ENCODE measurements around the gene HMCN2.
A peak's percentile ranks its signal among the peaks of the same experiment; 100 is the strongest.

HMCN2 gene

DNA sequence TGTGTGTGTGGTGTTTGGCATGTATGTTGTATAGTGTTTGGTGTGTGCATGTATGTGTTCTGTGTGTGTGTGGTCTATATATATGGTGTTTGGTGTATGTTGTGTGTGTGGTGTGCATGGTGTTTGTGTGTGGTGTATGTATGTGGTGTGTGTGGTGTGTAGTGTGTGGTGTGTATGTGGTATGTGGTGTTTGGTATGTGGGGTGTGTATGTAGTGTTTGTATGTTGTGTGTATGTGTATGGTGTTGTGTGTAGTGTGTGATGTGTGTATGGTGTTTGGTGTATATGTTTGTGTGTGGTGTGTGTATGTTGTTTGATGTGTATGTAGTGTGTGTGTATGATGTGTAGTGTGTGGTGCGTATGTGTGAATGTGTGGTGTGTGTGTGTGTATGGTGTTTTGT lies 78.8 kb downstream of the HMCN2 start:
- Histone ChIP-seq H3K4me2 (peak overlapping the region in 1 of 11 experiments; percentile 42; a peak in 1 of 22 replicates), H4K20me1 (peaks cover 0 to 4% (median 0%) of the 10 kb centered on the region in 11 experiments; a peak in 3 of 22 replicates), H3K36me3 (no peaks in the 10 kb centered on the region), H3K4me3 (no peak overlapping the region), H3K27me3 (no peaks in the 10 kb centered on the region; a peak in 1 of 22 replicates), H3K9me3 (replicated peaks in 1 of 11) (no peaks in the 10 kb centered on the region), H3K4me1 (peaks cover 5 to 35% (median 20%) of the 10 kb centered on the region in 10 experiments; a peak in 18 of 20 replicates), H3K9ac (no peak overlapping the region), H3K27ac (no peak overlapping the region)
- TF ChIP-seq Cebpa-rat (IDR thresholded peaks at IDR 0.05): no peak

DNA sequence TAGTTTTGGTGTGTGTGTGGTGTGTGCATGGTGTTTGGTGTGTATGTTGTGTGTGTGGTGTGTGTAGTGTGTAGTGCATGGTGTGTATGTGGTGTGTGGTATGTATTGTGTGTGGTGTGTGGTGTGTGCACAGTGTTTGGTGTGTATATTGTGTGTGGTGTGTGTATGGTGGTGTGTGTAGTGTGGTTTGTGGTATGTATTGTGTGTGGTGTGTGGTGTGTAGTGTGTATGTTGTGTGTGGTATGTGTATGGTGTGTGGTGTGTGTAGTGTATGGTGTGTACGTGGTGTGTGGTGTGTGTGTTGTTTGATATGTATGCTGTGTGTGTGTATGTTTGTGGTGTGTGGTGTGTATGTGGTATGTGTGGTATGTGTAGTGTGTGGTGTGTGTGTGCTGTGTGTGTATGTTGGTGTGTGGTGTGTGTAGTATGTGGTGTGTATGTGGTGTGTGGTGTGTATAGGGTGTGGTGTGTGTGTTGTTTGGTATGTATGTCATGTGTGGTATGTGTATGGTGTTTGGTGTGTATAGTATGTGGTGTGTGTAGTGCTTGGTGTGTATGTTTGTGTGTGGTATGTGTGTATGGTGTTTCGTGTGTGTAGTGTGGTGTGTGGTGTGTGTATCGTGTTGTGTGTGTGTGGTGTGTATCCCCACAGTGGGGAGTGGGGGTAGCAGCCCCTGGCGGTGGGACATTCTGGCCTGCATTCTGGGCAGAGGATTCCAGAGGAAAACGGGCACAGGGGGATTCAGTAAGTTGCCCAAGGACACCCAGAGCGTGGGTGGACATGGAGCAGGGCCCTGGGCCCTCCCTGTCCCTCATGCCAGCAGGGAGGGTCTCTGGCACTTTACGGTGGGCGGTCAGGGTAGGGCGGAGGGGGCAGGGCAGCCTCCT lies 79.7 kb downstream of the HMCN2 start:
- no peaks in the 10 kb centered on the region; a peak in 1 of 22 replicates for H3K27me3 ChIP-seq
- peaks cover 5 to 28% (median 12%) of the 10 kb centered on the region in 10 experiments; a peak in 18 of 20 replicates for H3K4me1 ChIP-seq
- H4K20me1 ChIP-seq: peaks cover 0 to 4% (median 0%) of the 10 kb centered on the region in 11 experiments; a peak in 3 of 22 replicates

GRCh38 chr9:130345897-130346385 lies 80.4 kb downstream of the HMCN2 start:
- Histone ChIP-seq H3K9me3 (replicated peaks in 1 of 11) (no peaks in the 10 kb centered on the region), H3K4me2 (no peak overlapping the region), H4K20me1 (peaks cover 0 to 4% (median 0%) of the 10 kb centered on the region in 11 experiments; a peak in 3 of 22 replicates), H3K4me1 (peaks cover 5 to 26% (median 8%) of the 10 kb centered on the region in 10 experiments; a peak in 18 of 20 replicates), H3K27ac (no peak overlapping the region), H3K9ac (no peak overlapping the region), H3K36me3 (no peaks in the 10 kb centered on the region), H3K27me3 (no peaks in the 10 kb centered on the region; a peak in 1 of 22 replicates), H3K4me3 (no peak overlapping the region)
- no peak for TF ChIP-seq Cebpa-rat (IDR thresholded peaks at IDR 0.05)

More for the DNA sequence above, 79.7 kb downstream of the HMCN2 start:
- Histone ChIP-seq H3K9me3 (replicated peaks in 1 of 11) (no peaks in the 10 kb centered on the region), H3K27ac (no peak overlapping the region), H3K4me3 (no peak overlapping the region), H3K9ac (no peak overlapping the region), H3K36me3 (no peaks in the 10 kb centered on the region), H3K4me2 (no peak overlapping the region)
- TF ChIP-seq Cebpa-rat (IDR thresholded peaks at IDR 0.05): no peak

GRCh38 chr9:130346431-130346830 lies 80.9 kb downstream of the HMCN2 start:
- H3K4me2 ChIP-seq: no peak overlapping the region
- H3K4me1 ChIP-seq: peaks cover 5 to 26% (median 8%) of the 10 kb centered on the region in 10 experiments; a peak in 18 of 20 replicates
- H3K27me3 ChIP-seq: no peaks in the 10 kb centered on the region
- H3K4me3 ChIP-seq: no peak overlapping the region
- no peaks in the 10 kb centered on the region; a peak in 2 of 22 replicates for H4K20me1 ChIP-seq
- no peak overlapping the region for H3K27ac ChIP-seq
- TF ChIP-seq Cebpa-rat (IDR thresholded peaks at IDR 0.05): no peak
- no peaks in the 10 kb centered on the region for H3K36me3 ChIP-seq
- H3K9me3 ChIP-seq (replicated peaks in 1 of 11): no peaks in the 10 kb centered on the region
- H3K9ac ChIP-seq: no peak overlapping the region

- no peaks in the 10 kb centered on the region; a peak in 2 of 22 replicates for H4K20me1 ChIP-seq
- no peaks in the 10 kb centered on the region for H3K27me3 ChIP-seq
- no peak overlapping the region for H3K4me2 ChIP-seq
- no peak for TF ChIP-seq Cebpa-rat (IDR thresholded peaks at IDR 0.05)
- H3K27ac ChIP-seq: no peak overlapping the region
- peaks cover 5 to 27% (median 10%) of the 10 kb centered on the region in 10 experiments; a peak in 19 of 20 replicates for H3K4me1 ChIP-seq
- no peaks in the 10 kb centered on the region for H3K9me3 ChIP-seq (replicated peaks in 1 of 11)
- H3K9ac ChIP-seq: no peak overlapping the region
- no peak overlapping the region for H3K4me3 ChIP-seq
- H3K36me3 ChIP-seq: no peaks in the 10 kb centered on the region
These were observed 81.5 kb downstream of the HMCN2 start for GRCh38 chr9:130347036-130347435.

DNA sequence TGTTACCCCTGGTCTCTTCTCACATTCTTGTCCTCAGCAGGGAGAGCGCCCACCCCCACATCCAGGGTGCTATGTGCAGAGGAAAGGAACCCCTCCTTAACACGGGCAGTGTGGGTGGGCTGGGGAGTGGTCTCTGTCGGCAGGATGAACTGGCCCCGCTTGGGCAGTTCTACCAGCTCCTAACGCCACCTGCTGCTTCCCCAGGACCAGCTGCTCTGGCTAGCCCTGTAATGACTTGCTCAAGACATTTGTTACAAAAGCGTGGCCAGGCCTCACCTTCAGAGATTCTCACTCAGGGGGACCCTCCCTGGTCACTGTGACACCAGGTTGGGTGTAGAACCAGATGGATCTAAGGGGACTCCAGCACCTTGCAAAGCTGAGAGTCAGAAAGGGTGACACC lies 82.4 kb downstream of the HMCN2 start:
- Histone ChIP-seq H4K20me1 (no peaks in the 10 kb centered on the region; a peak in 2 of 22 replicates), H3K27ac (no peak overlapping the region), H3K9me3 (replicated peaks in 1 of 11) (no peaks in the 10 kb centered on the region), H3K4me2 (no peak overlapping the region), H3K27me3 (no peaks in the 10 kb centered on the region), H3K36me3 (no peaks in the 10 kb centered on the region), H3K4me3 (no peak overlapping the region), H3K4me1 (peaks cover 9 to 27% (median 18%) of the 10 kb centered on the region in 10 experiments), H3K9ac (no peak overlapping the region)
- TF ChIP-seq Cebpa-rat (IDR thresholded peaks at IDR 0.05): no peak

DNA sequence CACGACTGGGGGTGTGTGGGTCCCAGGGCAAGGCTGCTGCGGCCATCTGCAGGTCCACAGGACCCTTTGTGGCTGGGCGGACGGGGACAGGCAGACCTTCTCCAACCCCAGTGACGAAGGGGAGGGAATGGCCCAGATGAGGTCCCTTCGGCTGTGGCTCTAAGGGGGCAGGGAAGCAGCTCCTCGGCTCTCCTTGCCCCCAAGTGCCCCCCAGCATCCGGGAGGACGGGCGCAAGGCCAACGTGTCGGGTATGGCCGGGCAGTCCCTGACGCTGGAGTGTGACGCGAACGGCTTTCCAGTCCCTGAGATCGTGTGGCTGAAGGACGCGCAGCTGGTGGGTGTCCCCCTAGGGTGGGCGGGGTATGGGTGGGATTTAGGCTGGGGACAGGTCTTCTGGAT lies 82.8 kb downstream of the HMCN2 start:
- Histone ChIP-seq H3K9me3 (replicated peaks in 1 of 11) (no peaks in the 10 kb centered on the region), H4K20me1 (no peaks in the 10 kb centered on the region; a peak in 2 of 22 replicates)
- TF ChIP-seq Cebpa-rat (IDR thresholded peaks at IDR 0.05): no peak

DNA sequence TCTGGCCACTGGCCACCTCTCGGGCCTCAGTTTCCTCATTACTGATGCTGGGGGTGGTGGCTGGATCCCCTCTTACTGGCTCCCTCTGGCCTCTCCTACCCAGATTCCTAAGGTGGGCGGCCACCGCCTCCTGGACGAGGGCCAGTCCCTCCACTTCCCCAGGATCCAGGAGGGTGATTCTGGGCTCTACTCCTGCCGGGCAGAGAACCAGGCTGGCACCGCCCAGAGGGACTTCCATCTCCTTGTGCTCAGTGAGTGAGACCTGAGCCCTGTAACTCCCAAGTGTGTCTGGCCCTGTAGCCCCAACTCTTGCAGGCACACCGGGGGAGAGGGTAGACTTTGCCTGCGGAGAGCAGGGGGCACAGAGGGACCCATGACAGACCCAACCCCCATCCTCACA lies 83.3 kb downstream of the HMCN2 start:
- H4K20me1 ChIP-seq: no peaks in the 10 kb centered on the region; a peak in 2 of 22 replicates
- H3K27ac ChIP-seq: no peak overlapping the region
- no peak overlapping the region for H3K4me2 ChIP-seq
- no peaks in the 10 kb centered on the region for H3K9me3 ChIP-seq (replicated peaks in 1 of 11)
- no peaks in the 10 kb centered on the region for H3K36me3 ChIP-seq
- no peak for TF ChIP-seq Cebpa-rat (IDR thresholded peaks at IDR 0.05)
- peaks cover 9 to 20% (median 15%) of the 10 kb centered on the region in 10 experiments for H3K4me1 ChIP-seq
- no peak overlapping the region for H3K4me3 ChIP-seq
- no peaks in the 10 kb centered on the region for H3K27me3 ChIP-seq
- H3K9ac ChIP-seq: no peak overlapping the region

More for the DNA sequence above, 82.8 kb downstream of the HMCN2 start:
- Histone ChIP-seq H3K4me2 (no peak overlapping the region), H3K27me3 (no peaks in the 10 kb centered on the region), H3K27ac (no peak overlapping the region), H3K4me1 (peaks cover 9 to 24% (median 20%) of the 10 kb centered on the region in 10 experiments), H3K9ac (no peak overlapping the region), H3K4me3 (no peak overlapping the region), H3K36me3 (no peaks in the 10 kb centered on the region)

- no peaks in the 10 kb centered on the region; a peak in 2 of 22 replicates for H4K20me1 ChIP-seq
- no peak overlapping the region for H3K4me3 ChIP-seq
- no peaks in the 10 kb centered on the region for H3K36me3 ChIP-seq
- peaks cover 9 to 20% (median 13%) of the 10 kb centered on the region in 10 experiments for H3K4me1 ChIP-seq
- no peak for TF ChIP-seq Cebpa-rat (IDR thresholded peaks at IDR 0.05)
- H3K27me3 ChIP-seq: no peaks in the 10 kb centered on the region
- H3K27ac ChIP-seq: no peak overlapping the region
- no peak overlapping the region for H3K4me2 ChIP-seq
- H3K9ac ChIP-seq: no peak overlapping the region
- no peaks in the 10 kb centered on the region for H3K9me3 ChIP-seq (replicated peaks in 1 of 11)
These were observed 83.8 kb downstream of the HMCN2 start for GRCh38 chr9:130349398-130349797.
